Occipital lobe (tissue), 2 donors: Measurements from ENCODE around the gene CCDC91. TPM values are rescaled to one million over a fixed set of nuclear protein-coding genes. Genes with fewer than 3 reads are reported as not detected.

Source experiments
- DNase-seq: peaks from one replicate; lab custom pipeline; 2025; lab: John Stamatoyannopoulos, UW
- total RNA-seq: library from RNA; depleted of rRNA; stranded (reverse); fragments of >200 nt; gene quantifications from one replicate; pipeline ENCODE4 v1.2.3, GENCODE V29; 2014

CCDC91 gene
- total RNA-seq, 1 donor from 2014 or later: 160 TPM

- no peak for DNase-seq
These were observed 337.5 kb downstream of the CCDC91 start for GRCh38 chr12:28527631-28528249.

- DNase-seq: no peak
These were observed 345.0 kb downstream of the CCDC91 start for GRCh38 chr12:28535216-28535615.

- no peak for DNase-seq
These were observed 345.8 kb downstream of the CCDC91 start for GRCh38 chr12:28536088-28536487.

GRCh38 chr12:28537474-28537873, 347.2 kb downstream of the CCDC91 start:
- no peak for DNase-seq

- DNase-seq: no peak
These were observed 349.6 kb downstream of the CCDC91 start for GRCh38 chr12:28539691-28540323.

GRCh38 chr12:28540324-28540714, 350.1 kb downstream of the CCDC91 start:
- no peak for DNase-seq

GRCh38 chr12:28543021-28543890, 353.0 kb downstream of the CCDC91 start:
- DNase-seq: no peak

- DNase-seq: no peak
These were observed 360.8 kb downstream of the CCDC91 start for GRCh38 chr12:28550757-28551704.

- no peak for DNase-seq
These were observed 362.2 kb downstream of the CCDC91 start for GRCh38 chr12:28552251-28552970.

GRCh38 chr12:28555748-28556147, 365.5 kb downstream of the CCDC91 start:
- no peak for DNase-seq

GRCh38 chr12:28558250-28558649, 368.0 kb downstream of the CCDC91 start:
- no peak for DNase-seq

- no peak for DNase-seq
These were observed 373.0 kb downstream of the CCDC91 start for GRCh38 chr12:28563286-28563685.

GRCh38 chr12:28563936-28564335, 373.7 kb downstream of the CCDC91 start:
- DNase-seq: no peak

GRCh38 chr12:28568118-28568517, 377.9 kb downstream of the CCDC91 start:
- DNase-seq: no peak

GRCh38 chr12:28568704-28569103, 378.4 kb downstream of the CCDC91 start:
- no peak for DNase-seq

- no peak for DNase-seq
These were observed 379.6 kb downstream of the CCDC91 start for GRCh38 chr12:28569698-28570411.

GRCh38 chr12:28570811-28571210, 380.6 kb downstream of the CCDC91 start:
- no peak for DNase-seq

- DNase-seq: no peak
These were observed 384.7 kb downstream of the CCDC91 start for GRCh38 chr12:28574746-28575592.

GRCh38 chr12:28575593-28576205, 385.4 kb downstream of the CCDC91 start:
- DNase-seq: no peak
